ENCODE measurements around the gene ALG6.

DNA sequence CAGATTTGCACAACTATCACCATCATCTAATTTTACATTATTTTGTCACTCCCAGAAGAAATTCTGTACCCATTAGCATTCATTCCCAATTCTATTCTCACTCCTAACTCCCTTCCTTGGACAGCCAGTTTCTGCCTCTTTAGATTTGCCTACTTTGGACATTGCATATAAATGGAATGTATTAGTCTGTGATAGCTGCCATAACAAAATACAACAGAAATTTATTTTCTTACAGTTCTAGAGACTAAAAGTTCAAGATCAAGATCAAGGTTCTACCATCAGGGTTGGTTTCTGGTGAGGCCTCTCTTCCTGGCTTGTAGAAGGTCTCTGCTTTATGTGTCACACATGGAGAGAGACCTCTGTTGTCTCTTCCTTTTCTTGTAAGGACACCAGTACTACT, 61.9 kb downstream of the ALG6 start:
- TF ChIP-seq, protein P1, sequence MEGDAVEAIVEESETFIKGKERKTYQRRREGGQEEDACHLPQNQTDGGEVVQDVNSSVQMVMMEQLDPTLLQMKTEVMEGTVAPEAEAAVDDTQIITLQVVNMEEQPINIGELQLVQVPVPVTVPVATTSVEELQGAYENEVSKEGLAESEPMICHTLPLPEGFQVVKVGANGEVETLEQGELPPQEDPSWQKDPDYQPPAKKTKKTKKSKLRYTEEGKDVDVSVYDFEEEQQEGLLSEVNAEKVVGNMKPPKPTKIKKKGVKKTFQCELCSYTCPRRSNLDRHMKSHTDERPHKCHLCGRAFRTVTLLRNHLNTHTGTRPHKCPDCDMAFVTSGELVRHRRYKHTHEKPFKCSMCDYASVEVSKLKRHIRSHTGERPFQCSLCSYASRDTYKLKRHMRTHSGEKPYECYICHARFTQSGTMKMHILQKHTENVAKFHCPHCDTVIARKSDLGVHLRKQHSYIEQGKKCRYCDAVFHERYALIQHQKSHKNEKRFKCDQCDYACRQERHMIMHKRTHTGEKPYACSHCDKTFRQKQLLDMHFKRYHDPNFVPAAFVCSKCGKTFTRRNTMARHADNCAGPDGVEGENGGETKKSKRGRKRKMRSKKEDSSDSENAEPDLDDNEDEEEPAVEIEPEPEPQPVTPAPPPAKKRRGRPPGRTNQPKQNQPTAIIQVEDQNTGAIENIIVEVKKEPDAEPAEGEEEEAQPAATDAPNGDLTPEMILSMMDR (IDR thresholded peaks at IDR 0.05; ENCODE audit: low read length) = no peak
- no peak for TF ChIP-seq EZH2 (IDR thresholded peaks at IDR 0.05; ENCODE audit: borderline replicate concordance, low read length)
